OCI-LY7 (cell line): ENCODE data around the gene DRAM1.

Source experiments
- CTCF ChIP-seq: fragments of 200-600 bp; sonication (generic); conservative IDR thresholded peaks from 2 replicates; pipeline ENCODE4 v1.5.1; 2014; ENCODE audit warnings: mild to moderate bottlenecking, antibody characterized with exemption, low read length, moderate library complexity, mixed read lengths
- EZH2phosphoT487 ChIP-seq: fragments of 200-600 bp; sonication (generic); IDR thresholded peaks from 2 replicates; pipeline ENCODE4 v1.6.1; 2018; ENCODE audit warnings: low read depth, borderline replicate concordance, mild to moderate bottlenecking, mixed run types, antibody characterized with exemption, low read length, moderate library complexity, mixed read lengths

GRCh38 chr12:101968770-101969169, 91.4 kb downstream of the DRAM1 start:
- TF ChIP-seq CTCF (no peak), EZH2phosphoT487 (no peak)
